IMR-90 (cell line): Measurements from ENCODE around the gene ATP13A5. TPM values are rescaled to one million over a fixed set of nuclear protein-coding genes. Genes with fewer than 3 reads are reported as not detected.

Source experiments
- ATAC-seq: fragments of 200-7000 bp; cut with Tn5 transposase; 2 replicates; pipeline ENCODE4 v1.9.1; 2020; ENCODE audit warnings: low read depth, mild to moderate bottlenecking, moderate library complexity
- BruUV-seq: library from RNA; stranded (reverse); fragments of 400-500 nt; replicated peaks from 2 replicates; lab custom pipeline; 2021; lab: Mats Ljungman, UMichigan
- CTCF ChIA-PET: fragments of 300-600 bp; formaldehyde crosslinking; extraction: SDS; loops from one replicate; lab custom pipeline; 2021; ENCODE audit warnings: antibody characterized with exemption; lab: Yijun Ruan, JAX
- POLR2A ChIA-PET: fragments of 300-600 bp; sonication (Branson Sonifier 250); formaldehyde crosslinking; loops from one replicate; lab custom pipeline; 2022; ENCODE audit warnings: antibody characterized with exemption; ENCODE audit not compliant: unreplicated experiment; lab: Charles Lee
- DNase-seq: peaks from one replicate; pipeline ENCODE4 v3.0.0; 2013
- H2AFZ ChIP-seq: replicated peaks from 2 replicates; pipeline ENCODE3; 2013; ENCODE audit warnings: low read length, mild to moderate bottlenecking; ENCODE audit not compliant: poor library complexity
- H2AK5ac ChIP-seq: 2 replicates; pipeline ENCODE4 v1.6.1; 2013; ENCODE audit warnings: low read depth, low read length, inconsistent platforms
- H2AK9ac ChIP-seq: replicated peaks from 2 replicates; pipeline ENCODE3; 2013; ENCODE audit warnings: mild to moderate bottlenecking, low read depth, low read length, moderate library complexity; ENCODE audit not compliant: poor library complexity
- H2BK120ac ChIP-seq: 2 replicates; pipeline ENCODE4 v1.6.1; 2013; ENCODE audit warnings: low read depth, low read length, inconsistent platforms
- H2BK15ac ChIP-seq: 3 replicates; pipeline ENCODE4 v1.6.1; 2013; ENCODE audit warnings: low read depth, low read length, inconsistent platforms
- H2BK20ac ChIP-seq: 2 replicates; pipeline ENCODE4 v1.6.1; 2013; ENCODE audit warnings: low read depth, mild to moderate bottlenecking, inconsistent platforms, low read length, moderate library complexity
- H2BK5ac ChIP-seq: 2 replicates; pipeline ENCODE4 v1.6.1; 2013; ENCODE audit warnings: mild to moderate bottlenecking, low read depth, low read length, inconsistent platforms; ENCODE audit not compliant: poor library complexity, severe bottlenecking
- H3K14ac ChIP-seq: replicated peaks from 2 replicates; pipeline ENCODE4 v1.6.1; 2013; ENCODE audit warnings: low read depth, low read length, inconsistent platforms
- H3K18ac ChIP-seq: 2 replicates; pipeline ENCODE4 v1.6.1; 2013; ENCODE audit warnings: low read depth, low read length, control low read depth
- H3K23ac ChIP-seq: 2 replicates; pipeline ENCODE4 v1.6.1; 2013; ENCODE audit warnings: low read depth, low read length, inconsistent platforms
- H3K27ac ChIP-seq: 2 replicates; pipeline ENCODE4 v1.5.1; 2013; ENCODE audit warnings: mild to moderate bottlenecking, control low read depth, low read length; ENCODE audit not compliant: insufficient read depth
- H3K27me3 ChIP-seq: 2 replicates; pipeline ENCODE4 v1.6.1; 2013; ENCODE audit warnings: low read length; ENCODE audit not compliant: control insufficient read depth, insufficient read depth
- H3K36me3 ChIP-seq: 2 replicates; pipeline ENCODE4 v1.6.1; 2013; ENCODE audit warnings: low read length, mixed read lengths; ENCODE audit not compliant: control insufficient read depth, insufficient read depth
- H3K4ac ChIP-seq: 2 replicates; pipeline ENCODE4 v1.6.1; 2013; ENCODE audit warnings: low read depth, low read length, inconsistent platforms
- H3K4me1 ChIP-seq: 2 replicates; pipeline ENCODE4 v1.6.1; 2013; ENCODE audit warnings: low read length, mixed read lengths; ENCODE audit not compliant: control insufficient read depth, insufficient read depth
- H3K4me2 ChIP-seq: 2 replicates; pipeline ENCODE4 v1.6.1; 2013; ENCODE audit warnings: low read depth, mild to moderate bottlenecking, control low read depth, low read length, moderate library complexity
- H3K4me3 ChIP-seq: 2 replicates; pipeline ENCODE4 v1.5.1; 2013; ENCODE audit warnings: low read depth, mild to moderate bottlenecking, control low read depth, low read length, moderate library complexity; ENCODE audit not compliant: insufficient read depth
- H3K56ac ChIP-seq: 2 replicates; pipeline ENCODE4 v1.6.1; 2013; ENCODE audit warnings: low read length, inconsistent platforms; ENCODE audit not compliant: insufficient read depth; ENCODE audit errors: extremely low read depth
- H3K79me1 ChIP-seq, 2 experiments: 2 replicates each; pipeline ENCODE4 v1.6.1; 2013; ENCODE audit warnings: low read length in 2 of 2, inconsistent platforms in 1 of 2, low read depth in 1 of 2
- H3K9ac ChIP-seq: 2 replicates; pipeline ENCODE4 v1.6.1; 2013; ENCODE audit warnings: low read depth, low read length, control low read depth
- H3K9me1 ChIP-seq: 2 replicates; pipeline ENCODE4 v1.6.1; 2013; ENCODE audit warnings: low read length, inconsistent platforms; ENCODE audit not compliant: insufficient read depth
- H3K9me3 ChIP-seq: 2 replicates; pipeline ENCODE4 v1.6.1; 2013; ENCODE audit warnings: low read length; ENCODE audit not compliant: control insufficient read depth, insufficient read depth
- H4K20me1 ChIP-seq: 2 replicates; pipeline ENCODE4 v1.6.1; 2013; ENCODE audit warnings: low read length, inconsistent platforms; ENCODE audit not compliant: insufficient read depth
- H4K5ac ChIP-seq: 2 replicates; pipeline ENCODE4 v1.6.1; 2013; ENCODE audit warnings: mild to moderate bottlenecking, low read depth, low read length, control low read depth
- H4K8ac ChIP-seq, 2 experiments: 2 replicates each; pipeline ENCODE4 v1.6.1; 2013; ENCODE audit warnings: low read depth in 2 of 2, low read length in 2 of 2, control low read depth in 1 of 2, inconsistent platforms in 1 of 2
- H4K91ac ChIP-seq: 2 replicates; pipeline ENCODE4 v1.6.1; 2013; ENCODE audit warnings: low read depth, low read length, inconsistent platforms; ENCODE audit not compliant: insufficient read depth
- BHLHE40 ChIP-seq: fragments of 150-350 bp; IDR thresholded peaks from 2 replicates; pipeline ENCODE4 v1.6.1; 2016; ENCODE audit warnings: mild to moderate bottlenecking, low read depth, low read length
- CEBPB ChIP-seq: IDR thresholded peaks from 2 replicates; pipeline ENCODE4 v1.6.1; 2012; ENCODE audit warnings: low read depth, low read length, improper control_type of control experiment
- CHD1 ChIP-seq: IDR thresholded peaks from 2 replicates; pipeline ENCODE4 v1.6.1; 2012; ENCODE audit warnings: low read depth, low read length, improper control_type of control experiment
- FOS ChIP-seq: fragments of 150-350 bp; IDR thresholded peaks from 2 replicates; pipeline ENCODE4 v1.6.1; 2016; ENCODE audit warnings: low read depth, low read length
- MAFK ChIP-seq: IDR thresholded peaks from 2 replicates; pipeline ENCODE4 v1.6.1; 2012; ENCODE audit warnings: low read depth, low read length, improper control_type of control experiment
- MAZ ChIP-seq: IDR thresholded peaks from 2 replicates; pipeline ENCODE4 v1.6.1; 2012; ENCODE audit warnings: low read depth, mild to moderate bottlenecking, low read length, improper control_type of control experiment, moderate library complexity, borderline replicate concordance
- MXI1 ChIP-seq: IDR thresholded peaks from 2 replicates; pipeline ENCODE4 v1.6.1; 2012; ENCODE audit warnings: low read depth, mild to moderate bottlenecking, low read length, moderate library complexity, borderline replicate concordance
- NFE2L2 ChIP-seq: fragments of 150-350 bp; IDR thresholded peaks from 2 replicates; pipeline ENCODE4 v1.6.1; 2016; ENCODE audit warnings: low read depth, mild to moderate bottlenecking, low read length
- POLR2A ChIP-seq: IDR thresholded peaks from 2 replicates; pipeline ENCODE4 v1.6.1; 2012; ENCODE audit warnings: mild to moderate bottlenecking, low read depth, low read length
- RAD21 ChIP-seq: IDR thresholded peaks from 2 replicates; pipeline ENCODE4 v1.6.1; 2012; ENCODE audit warnings: low read length, improper control_type of control experiment
- RCOR1 ChIP-seq: IDR thresholded peaks from 2 replicates; pipeline ENCODE4 v1.6.1; 2012; ENCODE audit warnings: mild to moderate bottlenecking, low read length, improper control_type of control experiment; ENCODE audit not compliant: insufficient replicate concordance
- RFX5 ChIP-seq: IDR thresholded peaks from 2 replicates; pipeline ENCODE4 v1.8.0; 2012; ENCODE audit warnings: low read depth, mild to moderate bottlenecking, low read length, moderate library complexity
- SMC3 ChIP-seq: fragments of 150-350 bp; IDR thresholded peaks from 2 replicates; pipeline ENCODE4 v1.6.1; 2016; ENCODE audit warnings: low read depth, mild to moderate bottlenecking, antibody characterized with exemption, low read length, moderate library complexity
- WGBS, 2 experiments: methylation state at CpG; one replicate each; pipeline versions ENCODE4 v1.1.5 to v1.1.7; 2013; ENCODE audit warnings: missing lambda C conversion rate in 2 of 2; ENCODE audit not compliant: insufficient read length in 1 of 2; ENCODE audit errors: extremely low coverage in 2 of 2; 5-methylcytosine and 5-hydroxymethylcytosine counted together
- dilution Hi-C: fragments of 300-500 bp; cut with HindIII; formaldehyde crosslinking; loops from one replicate; pipeline ENCODE4 v1.14.3; 2018; ENCODE audit warnings: low sequenced_read_pairs; ENCODE audit not compliant: unreplicated experiment
- in situ Hi-C: fragments of 300-500 bp; cut with MboI; formaldehyde crosslinking; loops from 3 replicates; pipeline ENCODE4 v1.14.3; 2019; ENCODE audit warnings: low sequenced_read_pairs, inconsistent platforms, mixed read lengths
- intact Hi-C: fragments of 100-400 bp; cut with micrococcal nuclease; formaldehyde crosslinking; loops from 2 replicates; pipeline ENCODE4 v1.10.0; 2022
- polyA plus RNA-seq, 3 experiments: library from polyadenylated mRNA; depleted of rRNA; stranded (reverse); fragments of >200 nt; gene quantifications; 2 replicates each; pipeline ENCODE4 v1.2.3, GENCODE V29; 2012; ENCODE audit warnings: low replicate concordance in 1 of 3
- total RNA-seq: library from RNA; depleted of rRNA; stranded (reverse); fragments of >200 nt; gene quantifications from 2 replicates; pipeline ENCODE4 v1.2.3, GENCODE V29; 2012
- TF ChIP-seq, protein P1 (sequence below): fragments of 150-350 bp; IDR thresholded peaks from 2 replicates; pipeline ENCODE4 v1.6.1; 2017; ENCODE audit warnings: mild to moderate bottlenecking, antibody characterized with exemption, low read length, low read depth
- TF ChIP-seq, protein P2 (sequence below): conservative IDR thresholded peaks from 2 replicates; pipeline ENCODE4 v1.5.1; 2012; ENCODE audit warnings: mild to moderate bottlenecking, low read depth, low read length, improper control_type of control experiment
- TF ChIP-seq, protein P3 (sequence below): fragments of 150-350 bp; IDR thresholded peaks from 2 replicates; pipeline ENCODE4 v1.6.1; 2016; ENCODE audit warnings: low read depth, mild to moderate bottlenecking, low read length, moderate library complexity, borderline replicate concordance

ATP13A5 gene
- total and polyA plus RNA-seq, 2 of the 4 experiments (the other 2 are of a cell fraction): not detected

- intact Hi-C loops: no loop called here
- Histone ChIP-seq H3K4me2 (no peak overlapping the region), H3K4me3 (no peak overlapping the region), H4K5ac (no peak overlapping the region), H3K4ac (no peak overlapping the region), H3K9me3 (peaks cover 5% of the 10 kb centered on the region), H4K91ac (no peak overlapping the region), H3K79me1 (no peaks in the 10 kb centered on the region), H3K9me1 (no peaks in the 10 kb centered on the region), H2AFZ (no peak overlapping the region), H2BK5ac (no peak overlapping the region), H3K14ac (no peak overlapping the region), H3K27me3 (no peaks in the 10 kb centered on the region), H3K9ac (no peak overlapping the region), H3K18ac (no peak overlapping the region), H3K36me3 (no peaks in the 10 kb centered on the region), H3K4me1 (no peaks in the 10 kb centered on the region), H2AK5ac (no peak overlapping the region), H2BK20ac (no peak overlapping the region), H4K8ac (no peak overlapping the region), H3K27ac (no peak overlapping the region), H2BK120ac (no peak overlapping the region), H2AK9ac (no peak overlapping the region), H3K56ac (no peak overlapping the region), H2BK15ac (no peak overlapping the region), H3K23ac (no peak overlapping the region), H4K20me1 (no peaks in the 10 kb centered on the region)
- ATAC-seq: no peak
- no peak for DNase-seq
- TF ChIP-seq, protein P1, sequence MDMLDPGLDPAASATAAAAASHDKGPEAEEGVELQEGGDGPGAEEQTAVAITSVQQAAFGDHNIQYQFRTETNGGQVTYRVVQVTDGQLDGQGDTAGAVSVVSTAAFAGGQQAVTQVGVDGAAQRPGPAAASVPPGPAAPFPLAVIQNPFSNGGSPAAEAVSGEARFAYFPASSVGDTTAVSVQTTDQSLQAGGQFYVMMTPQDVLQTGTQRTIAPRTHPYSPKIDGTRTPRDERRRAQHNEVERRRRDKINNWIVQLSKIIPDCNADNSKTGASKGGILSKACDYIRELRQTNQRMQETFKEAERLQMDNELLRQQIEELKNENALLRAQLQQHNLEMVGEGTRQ: no peak
- no peak for TF ChIP-seq MAFK
- TF ChIP-seq, protein P2, sequence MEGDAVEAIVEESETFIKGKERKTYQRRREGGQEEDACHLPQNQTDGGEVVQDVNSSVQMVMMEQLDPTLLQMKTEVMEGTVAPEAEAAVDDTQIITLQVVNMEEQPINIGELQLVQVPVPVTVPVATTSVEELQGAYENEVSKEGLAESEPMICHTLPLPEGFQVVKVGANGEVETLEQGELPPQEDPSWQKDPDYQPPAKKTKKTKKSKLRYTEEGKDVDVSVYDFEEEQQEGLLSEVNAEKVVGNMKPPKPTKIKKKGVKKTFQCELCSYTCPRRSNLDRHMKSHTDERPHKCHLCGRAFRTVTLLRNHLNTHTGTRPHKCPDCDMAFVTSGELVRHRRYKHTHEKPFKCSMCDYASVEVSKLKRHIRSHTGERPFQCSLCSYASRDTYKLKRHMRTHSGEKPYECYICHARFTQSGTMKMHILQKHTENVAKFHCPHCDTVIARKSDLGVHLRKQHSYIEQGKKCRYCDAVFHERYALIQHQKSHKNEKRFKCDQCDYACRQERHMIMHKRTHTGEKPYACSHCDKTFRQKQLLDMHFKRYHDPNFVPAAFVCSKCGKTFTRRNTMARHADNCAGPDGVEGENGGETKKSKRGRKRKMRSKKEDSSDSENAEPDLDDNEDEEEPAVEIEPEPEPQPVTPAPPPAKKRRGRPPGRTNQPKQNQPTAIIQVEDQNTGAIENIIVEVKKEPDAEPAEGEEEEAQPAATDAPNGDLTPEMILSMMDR: no peak
- TF ChIP-seq, protein P3, sequence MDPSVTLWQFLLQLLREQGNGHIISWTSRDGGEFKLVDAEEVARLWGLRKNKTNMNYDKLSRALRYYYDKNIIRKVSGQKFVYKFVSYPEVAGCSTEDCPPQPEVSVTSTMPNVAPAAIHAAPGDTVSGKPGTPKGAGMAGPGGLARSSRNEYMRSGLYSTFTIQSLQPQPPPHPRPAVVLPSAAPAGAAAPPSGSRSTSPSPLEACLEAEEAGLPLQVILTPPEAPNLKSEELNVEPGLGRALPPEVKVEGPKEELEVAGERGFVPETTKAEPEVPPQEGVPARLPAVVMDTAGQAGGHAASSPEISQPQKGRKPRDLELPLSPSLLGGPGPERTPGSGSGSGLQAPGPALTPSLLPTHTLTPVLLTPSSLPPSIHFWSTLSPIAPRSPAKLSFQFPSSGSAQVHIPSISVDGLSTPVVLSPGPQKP: no peak
- TF ChIP-seq FOS: no peak
- TF ChIP-seq POLR2A: no peak
- TF ChIP-seq MAZ: no peak
- TF ChIP-seq MXI1: no peak
- TF ChIP-seq CEBPB: no peak
- no peak for TF ChIP-seq NFE2L2
- TF ChIP-seq RAD21: no peak
- TF ChIP-seq CHD1: no peak
- TF ChIP-seq RFX5: no peak
- no peak for TF ChIP-seq SMC3
- TF ChIP-seq BHLHE40: no peak
- no peak for TF ChIP-seq RCOR1
- dilution Hi-C loops: no loop called here
- ChIA-PET CTCF (interaction anchor here (0.6 kb wide), 1 partner anchor 564 kb away, joined by 3 read pairs; no protein-coding TSS in a partner anchor), POLR2A (no interaction called here)
- no CpG with 5 or more reads among the region's 2 CpGs for WGBS, 2 experiments
- no TSS peak for BruUV-seq
- in situ Hi-C loops: no loop called here
Observed at GRCh38 chr3:193377591-193377990, 962 bp downstream of the ATP13A5 start.
